Measurements from ENCODE around the gene GPR52. TPM values are rescaled to one million over a fixed set of nuclear protein-coding genes. Genes with fewer than 3 reads are reported as not detected.

GPR52 gene
- total RNA-seq, 2 donors from 2014 or later: 0.68 to 7.1 TPM

DNA sequence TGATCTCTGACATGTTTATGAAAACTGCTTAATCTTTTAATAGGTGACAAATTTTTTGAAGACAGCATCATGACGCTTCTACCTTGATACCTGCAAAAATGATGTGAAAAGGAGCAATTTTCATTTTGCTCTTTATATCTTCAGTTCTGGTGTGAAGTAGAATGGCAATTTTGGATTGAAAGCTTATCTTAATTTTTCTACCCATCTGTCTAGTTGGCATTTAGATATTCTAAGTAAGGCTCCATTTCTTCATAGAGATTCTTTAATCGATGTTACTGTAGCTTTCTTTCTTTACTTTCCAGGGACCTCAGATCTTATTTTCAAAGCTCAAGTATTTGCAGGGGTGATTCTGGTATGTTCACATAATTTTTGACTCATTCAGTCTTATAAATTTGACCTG lies 32.3 kb upstream of the GPR52 start:
- Histone ChIP-seq H3K4me1 (ENCODE audit: control insufficient read depth in 1 of 2, low read depth in 2 of 2) (peaks cover 5 to 6% of the 10 kb centered on the region in 2 donors), H3K9me3 (no peaks in the 10 kb centered on the region), H3K27ac (no peak overlapping the region), H3K27me3 (replicated peaks; ENCODE audit: insufficient read depth) (no peaks in the 10 kb centered on the region), H3K4me3 (no peak overlapping the region), H3K36me3 (no peaks in the 10 kb centered on the region)
- DNase-seq (ENCODE audit: low spot score) (no peak), ATAC-seq (ENCODE audit: insufficient number of reproducible peaks, low FRiP score, low read depth) (no peak)
- TF ChIP-seq, protein P1, sequence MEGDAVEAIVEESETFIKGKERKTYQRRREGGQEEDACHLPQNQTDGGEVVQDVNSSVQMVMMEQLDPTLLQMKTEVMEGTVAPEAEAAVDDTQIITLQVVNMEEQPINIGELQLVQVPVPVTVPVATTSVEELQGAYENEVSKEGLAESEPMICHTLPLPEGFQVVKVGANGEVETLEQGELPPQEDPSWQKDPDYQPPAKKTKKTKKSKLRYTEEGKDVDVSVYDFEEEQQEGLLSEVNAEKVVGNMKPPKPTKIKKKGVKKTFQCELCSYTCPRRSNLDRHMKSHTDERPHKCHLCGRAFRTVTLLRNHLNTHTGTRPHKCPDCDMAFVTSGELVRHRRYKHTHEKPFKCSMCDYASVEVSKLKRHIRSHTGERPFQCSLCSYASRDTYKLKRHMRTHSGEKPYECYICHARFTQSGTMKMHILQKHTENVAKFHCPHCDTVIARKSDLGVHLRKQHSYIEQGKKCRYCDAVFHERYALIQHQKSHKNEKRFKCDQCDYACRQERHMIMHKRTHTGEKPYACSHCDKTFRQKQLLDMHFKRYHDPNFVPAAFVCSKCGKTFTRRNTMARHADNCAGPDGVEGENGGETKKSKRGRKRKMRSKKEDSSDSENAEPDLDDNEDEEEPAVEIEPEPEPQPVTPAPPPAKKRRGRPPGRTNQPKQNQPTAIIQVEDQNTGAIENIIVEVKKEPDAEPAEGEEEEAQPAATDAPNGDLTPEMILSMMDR (IDR thresholded peaks at IDR 0.05): no peak

DNA sequence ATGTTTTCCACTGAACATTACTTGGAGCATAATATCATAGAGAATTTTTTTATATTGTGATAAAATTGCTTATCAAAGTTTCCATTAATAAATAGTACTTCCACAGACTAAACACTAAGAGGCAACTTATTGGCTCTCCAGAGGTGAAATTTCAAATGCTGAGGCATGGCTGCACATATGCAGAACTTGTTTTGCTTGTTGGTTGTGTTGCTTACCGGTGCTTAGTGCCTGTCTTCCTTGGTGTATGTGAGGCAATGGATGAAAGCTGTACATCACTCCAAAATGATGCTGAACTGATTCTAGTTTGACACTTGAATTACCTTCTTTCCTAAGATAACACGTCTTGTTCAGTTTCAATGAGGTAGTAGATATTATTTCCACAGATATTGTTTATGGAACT lies 29.8 kb upstream of the GPR52 start:
- no peaks in the 10 kb centered on the region for H3K27me3 ChIP-seq (replicated peaks; ENCODE audit: insufficient read depth)
- TF ChIP-seq, protein P1 (IDR thresholded peaks at IDR 0.05): no peak
- H3K4me1 ChIP-seq (ENCODE audit: control insufficient read depth in 1 of 2, low read depth in 2 of 2): peaks cover 5 to 6% of the 10 kb centered on the region in 2 donors
- H3K4me3 ChIP-seq: no peak overlapping the region
- no peaks in the 10 kb centered on the region for H3K9me3 ChIP-seq
- ATAC-seq (ENCODE audit: insufficient number of reproducible peaks, low FRiP score, low read depth) (no peak), DNase-seq (ENCODE audit: low spot score) (no peak)
- H3K27ac ChIP-seq: no peak overlapping the region
- H3K36me3 ChIP-seq: no peaks in the 10 kb centered on the region

DNA sequence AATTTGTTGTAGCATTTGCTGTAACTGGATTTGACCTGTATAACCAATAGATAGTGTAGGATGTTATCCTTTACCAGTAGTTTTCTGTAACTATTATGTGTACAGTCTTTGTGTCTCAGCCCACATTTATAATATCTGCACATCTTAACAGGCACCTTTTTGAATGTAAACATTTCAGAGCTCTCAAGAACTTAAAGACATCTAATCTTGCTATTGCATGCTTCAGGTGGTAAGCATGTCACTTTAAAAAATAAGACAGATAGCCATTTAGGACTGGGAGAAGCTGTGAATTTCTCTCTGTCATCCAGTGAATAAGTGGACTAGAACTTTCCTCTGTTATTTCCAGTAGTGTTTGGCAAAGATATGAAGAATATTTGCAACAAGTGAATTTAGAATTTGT lies 22.6 kb upstream of the GPR52 start:
- DNase-seq (ENCODE audit: low spot score) (no peak), ATAC-seq (ENCODE audit: insufficient number of reproducible peaks, low FRiP score, low read depth) (no peak)
- H3K4me1 ChIP-seq (ENCODE audit: control insufficient read depth in 1 of 2, low read depth in 2 of 2): peaks cover 0 to 2% of the 10 kb centered on the region in 2 donors
- no peaks in the 10 kb centered on the region for H3K36me3 ChIP-seq
- H3K27me3 ChIP-seq (replicated peaks; ENCODE audit: insufficient read depth): no peaks in the 10 kb centered on the region
- TF ChIP-seq, protein P1 (IDR thresholded peaks at IDR 0.05): no peak
- H3K27ac ChIP-seq: no peak overlapping the region
- H3K4me3 ChIP-seq: no peak overlapping the region
- no peaks in the 10 kb centered on the region for H3K9me3 ChIP-seq

DNA sequence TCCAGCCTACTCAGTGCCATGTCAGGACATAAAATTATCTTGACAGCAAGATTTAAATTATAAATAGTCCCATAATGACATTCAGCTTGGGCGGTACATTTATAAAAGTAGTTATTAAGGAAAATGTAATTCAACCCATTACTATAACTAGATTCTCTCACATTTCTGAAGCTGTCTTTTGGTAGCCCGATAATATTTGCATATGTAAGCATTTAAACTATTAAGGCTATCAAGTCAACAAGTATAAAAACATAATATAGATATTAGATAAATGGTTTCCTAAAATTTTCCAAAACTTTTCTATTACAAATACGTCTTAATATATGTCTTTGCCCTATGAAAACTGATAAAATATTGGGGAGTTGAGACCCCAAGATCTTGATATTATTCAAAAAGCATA lies 21.6 kb upstream of the GPR52 start:
- TF ChIP-seq, protein P1 (IDR thresholded peaks at IDR 0.05): no peak
- no peak for DNase-seq (ENCODE audit: low spot score)
- Histone ChIP-seq H3K9me3 (no peaks in the 10 kb centered on the region), H3K27ac (no peak overlapping the region), H3K4me1 (ENCODE audit: control insufficient read depth in 1 of 2, low read depth in 2 of 2) (no peaks in the 10 kb centered on the region), H3K27me3 (replicated peaks; ENCODE audit: insufficient read depth) (no peaks in the 10 kb centered on the region), H3K4me3 (no peak overlapping the region), H3K36me3 (no peaks in the 10 kb centered on the region)
- no peak for ATAC-seq (ENCODE audit: insufficient number of reproducible peaks, low FRiP score, low read depth)

DNA sequence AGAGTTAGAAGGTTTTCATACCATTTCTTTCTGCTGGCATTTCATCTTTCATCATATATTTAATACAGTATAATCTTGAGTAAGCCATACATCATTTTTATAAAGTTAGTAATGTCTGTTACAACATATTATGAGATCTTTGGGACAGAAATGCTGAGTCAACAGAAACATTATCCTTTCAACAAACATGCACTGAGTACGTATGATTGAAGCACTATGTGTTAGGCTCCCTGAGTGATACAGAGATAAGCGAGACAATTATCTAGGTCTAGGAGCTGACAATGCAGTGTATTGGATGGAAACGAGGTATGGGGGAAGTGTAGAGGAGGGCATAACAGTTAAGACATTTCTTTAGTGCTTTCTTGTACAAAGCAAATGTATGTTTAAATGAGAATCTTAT lies 19.7 kb upstream of the GPR52 start:
- Histone ChIP-seq H3K27me3 (replicated peaks; ENCODE audit: insufficient read depth) (no peaks in the 10 kb centered on the region), H3K4me1 (ENCODE audit: control insufficient read depth in 1 of 2, low read depth in 2 of 2) (no peaks in the 10 kb centered on the region), H3K4me3 (no peak overlapping the region), H3K9me3 (no peaks in the 10 kb centered on the region), H3K27ac (no peak overlapping the region), H3K36me3 (no peaks in the 10 kb centered on the region)
- ATAC-seq (ENCODE audit: insufficient number of reproducible peaks, low FRiP score, low read depth): no peak
- TF ChIP-seq, protein P1 (IDR thresholded peaks at IDR 0.05): no peak
- no peak for DNase-seq (ENCODE audit: low spot score)
